Right kidney (tissue), 1 donor: ENCODE data around the gene ARL15.
A peak's percentile ranks its signal among the peaks of the same experiment; 100 is the strongest.

Source experiments
- DNase-seq: peaks from one replicate; pipeline ENCODE4 v3.0.0-alpha.2; 2016

Gene ARL15

DNA sequence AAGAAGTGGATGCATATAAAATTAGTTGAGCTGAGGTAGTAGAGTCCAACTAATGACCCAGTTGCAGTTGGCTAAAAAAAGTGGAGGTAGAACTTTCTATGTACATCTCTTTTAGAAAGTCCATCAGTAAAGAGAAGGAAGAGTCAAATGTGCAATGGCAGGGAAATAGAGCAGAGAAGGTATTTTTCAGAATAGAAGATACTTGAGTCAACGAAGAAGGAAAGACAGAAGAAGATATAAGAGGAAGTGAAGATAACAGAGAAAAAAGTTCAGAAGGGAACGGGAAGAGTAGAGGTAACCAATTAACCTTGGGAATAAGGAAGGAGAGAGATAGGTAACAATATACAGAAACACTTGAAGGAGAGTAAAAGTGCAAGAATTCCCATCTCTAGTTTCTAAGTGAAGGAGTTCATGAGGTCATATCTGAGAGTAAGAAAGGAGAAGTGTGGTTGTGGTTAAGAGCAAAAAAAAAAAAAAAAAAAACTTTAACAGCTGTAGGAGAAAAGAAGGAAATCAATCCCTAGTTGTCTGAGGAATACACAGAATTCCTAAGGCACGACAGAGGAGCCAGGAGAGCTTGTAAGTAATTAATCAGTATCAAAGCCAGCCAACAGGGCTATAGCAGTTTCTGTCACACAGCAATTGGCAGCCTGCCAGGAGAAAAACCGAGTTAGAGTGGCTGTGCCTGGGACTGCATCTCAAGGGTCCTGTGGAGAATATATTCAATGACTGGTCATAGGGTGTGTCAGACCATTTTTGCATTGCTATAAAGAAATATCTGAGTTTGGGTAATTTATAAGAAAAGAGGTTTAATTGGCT lies 61.0 kb downstream of the ARL15 start:
- DNase-seq: no peak

DNA sequence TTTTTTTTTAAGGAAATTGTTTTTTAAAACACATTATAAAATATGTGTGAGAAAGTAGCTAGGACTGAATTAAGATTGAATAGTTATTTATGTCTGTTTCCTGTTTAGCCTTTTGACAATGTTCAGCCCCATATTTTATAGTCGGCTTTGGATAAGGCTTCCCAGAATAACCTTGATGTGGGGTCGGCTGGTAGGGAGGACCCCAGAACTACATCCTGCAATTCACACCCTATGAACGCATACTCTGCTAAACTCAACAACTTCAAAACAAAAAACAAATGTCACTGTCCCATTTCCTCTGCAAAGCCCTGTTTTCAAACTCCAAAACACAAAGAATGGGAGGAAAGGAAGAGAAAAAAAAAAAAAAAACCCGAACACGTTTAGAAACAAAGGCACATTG lies 63.1 kb downstream of the ARL15 start:
- no peak for DNase-seq

DNA sequence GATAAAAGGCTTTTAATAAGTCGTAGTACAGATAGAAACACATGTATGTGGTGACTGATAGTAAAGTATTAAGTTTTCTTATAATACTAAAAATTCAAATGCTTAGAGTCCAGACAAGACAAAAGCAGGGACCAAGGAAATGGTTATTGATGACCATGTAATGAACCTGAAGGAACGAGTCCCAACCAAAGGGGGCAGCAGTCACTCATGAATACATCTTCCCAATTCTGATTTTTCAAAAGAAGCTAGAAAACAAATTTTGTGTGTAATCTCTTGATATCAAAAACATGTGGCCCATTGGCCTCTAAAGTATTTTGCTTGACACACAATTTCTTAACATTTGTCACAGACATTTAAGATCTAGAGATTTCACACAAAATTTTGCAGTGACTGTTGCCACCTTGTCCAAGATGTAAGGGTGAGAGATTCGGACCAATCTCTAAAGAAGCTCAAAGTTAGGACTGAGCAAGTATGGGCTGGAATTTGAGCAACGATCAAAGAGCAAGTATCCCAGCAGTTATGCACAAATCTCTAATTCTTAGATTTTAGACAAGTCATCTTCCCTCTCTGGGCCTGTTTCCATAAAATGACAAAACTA lies 66.8 kb downstream of the ARL15 start:
- DNase-seq: no peak

DNA sequence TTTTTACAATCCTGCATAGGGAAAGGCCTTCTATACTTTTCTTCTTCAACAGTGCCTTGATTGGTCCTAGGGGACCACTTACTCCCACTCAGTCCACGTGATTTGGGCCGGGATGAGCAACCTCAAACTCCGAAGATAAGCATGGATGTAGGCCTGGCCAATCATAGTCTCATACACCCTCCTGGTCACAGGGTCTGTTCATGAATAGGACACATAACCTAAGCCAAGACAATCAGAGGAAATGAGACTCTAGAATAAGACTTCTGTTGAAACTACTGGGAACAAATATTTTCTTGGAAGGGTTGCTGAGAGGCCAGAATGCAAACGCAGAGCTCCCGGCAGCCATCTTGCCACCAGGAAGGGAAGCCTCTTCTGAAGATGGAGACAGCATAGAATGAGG lies 68.1 kb downstream of the ARL15 start:
- DNase-seq: no peak

DNA sequence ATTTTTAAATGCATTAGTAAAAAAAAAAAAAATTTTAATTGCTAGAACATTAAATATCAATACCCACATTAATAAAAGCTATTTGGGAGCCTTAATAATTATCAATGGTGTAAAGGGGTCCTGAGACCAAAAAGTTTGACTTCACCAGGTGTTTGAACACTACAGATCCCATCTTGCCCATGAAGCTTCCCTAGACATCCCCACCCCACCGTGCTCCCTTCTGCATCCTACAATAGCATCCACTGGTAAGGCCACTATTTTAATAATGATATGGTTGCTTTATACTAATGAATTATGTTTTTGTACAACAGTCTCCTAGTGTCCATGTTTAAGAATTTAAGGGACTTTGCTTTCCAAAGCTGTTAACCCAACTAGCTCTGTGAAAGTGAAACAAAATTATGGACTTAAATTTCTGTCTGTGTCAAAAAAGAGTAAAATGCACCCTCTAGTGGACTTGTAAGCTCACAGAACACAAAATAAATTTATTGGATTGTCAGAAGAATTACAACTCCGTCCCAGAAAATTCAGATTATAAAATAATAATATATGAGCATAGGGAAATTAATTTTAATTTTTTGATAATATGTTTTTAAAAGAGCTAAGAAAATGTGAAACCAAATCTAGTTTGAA lies 76.0 kb downstream of the ARL15 start:
- no peak for DNase-seq

DNA sequence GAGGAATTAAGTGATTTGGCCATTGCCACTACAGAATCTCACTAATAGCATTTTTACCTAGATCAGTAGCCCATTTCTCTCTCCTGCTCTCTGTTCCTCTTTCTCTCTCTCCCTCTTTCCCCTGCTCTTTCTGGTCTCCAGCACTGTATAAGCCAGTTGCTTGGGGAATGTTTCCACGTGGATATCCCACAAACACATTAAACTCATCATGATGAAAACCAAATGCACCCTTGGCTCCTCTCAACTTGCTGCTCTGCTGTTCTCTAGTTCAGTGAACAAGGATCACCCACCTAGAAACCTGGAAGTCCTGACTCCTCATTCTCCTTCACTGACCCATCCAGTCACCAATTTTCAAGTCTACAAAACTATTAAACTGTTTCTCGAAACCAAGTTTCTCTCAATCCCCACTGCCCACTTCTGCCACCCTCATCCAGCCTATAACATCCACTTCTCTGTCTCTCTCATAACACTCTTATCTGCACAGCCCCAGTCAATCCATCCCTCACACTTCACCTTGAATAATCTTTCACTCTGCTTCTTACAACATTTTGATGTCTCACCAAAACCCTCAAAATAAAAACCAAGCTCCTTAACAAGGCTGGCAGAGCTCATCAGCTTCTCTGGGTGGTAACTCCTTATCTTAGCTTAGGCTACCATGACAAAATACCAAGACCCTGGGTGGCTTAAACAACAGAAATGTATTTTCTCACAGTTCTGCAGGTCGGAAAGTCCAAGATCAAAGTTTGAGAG lies 79.3 kb downstream of the ARL15 start:
- DNase-seq: no peak

DNA sequence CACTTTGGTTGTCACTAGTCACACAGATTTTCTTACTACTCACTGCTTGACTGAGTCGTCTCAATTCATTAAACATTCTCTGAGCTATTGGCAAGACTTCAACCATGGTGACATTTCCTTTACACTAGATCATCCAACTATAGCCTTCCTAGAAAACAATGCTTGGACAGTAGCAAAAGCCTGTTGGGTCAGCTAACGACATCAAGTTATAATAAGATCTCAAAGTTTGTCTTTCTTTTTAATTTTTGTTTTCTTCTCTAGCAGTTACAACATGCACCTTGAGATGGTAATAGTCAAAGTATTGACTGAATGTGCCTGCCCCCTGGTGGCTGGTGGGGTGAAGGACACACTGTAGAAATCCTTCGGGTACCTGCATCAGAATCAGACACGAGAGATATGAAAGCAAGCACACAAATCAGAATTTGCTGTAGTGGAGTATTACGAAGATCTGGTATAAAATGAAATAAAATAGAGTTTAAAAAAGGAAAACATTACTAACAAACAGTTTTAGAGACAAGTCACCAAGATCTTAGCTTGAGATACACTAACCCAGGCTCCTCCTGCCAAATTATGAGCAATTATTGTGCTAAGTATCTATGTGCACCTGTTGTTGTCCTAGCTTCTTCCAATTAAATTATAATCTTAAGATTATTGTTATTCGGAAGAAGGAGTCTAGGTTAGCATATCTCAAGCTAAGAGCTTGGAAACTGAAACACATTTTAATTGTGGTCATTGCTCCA lies 81.2 kb downstream of the ARL15 start:
- peak; percentile 40 for DNase-seq

DNA sequence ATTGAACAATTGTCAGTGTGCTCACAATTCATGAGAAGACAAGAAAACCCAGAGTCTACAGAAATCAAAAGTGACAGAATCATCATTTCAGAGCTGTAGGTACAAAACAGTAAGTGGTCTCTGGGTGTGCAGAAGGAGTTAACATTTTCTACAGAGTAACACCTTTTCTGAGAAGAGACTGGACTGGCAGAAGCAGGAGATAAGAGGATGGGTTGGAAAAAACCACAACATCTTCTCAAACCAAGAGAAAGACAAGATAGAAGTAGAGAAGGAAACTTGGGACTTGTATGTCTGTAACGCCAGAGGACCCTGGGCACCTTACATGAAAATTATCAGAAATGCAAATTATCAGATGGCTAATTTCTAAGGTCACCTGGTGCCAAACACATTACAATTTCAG lies 82.6 kb downstream of the ARL15 start:
- DNase-seq: no peak

DNA sequence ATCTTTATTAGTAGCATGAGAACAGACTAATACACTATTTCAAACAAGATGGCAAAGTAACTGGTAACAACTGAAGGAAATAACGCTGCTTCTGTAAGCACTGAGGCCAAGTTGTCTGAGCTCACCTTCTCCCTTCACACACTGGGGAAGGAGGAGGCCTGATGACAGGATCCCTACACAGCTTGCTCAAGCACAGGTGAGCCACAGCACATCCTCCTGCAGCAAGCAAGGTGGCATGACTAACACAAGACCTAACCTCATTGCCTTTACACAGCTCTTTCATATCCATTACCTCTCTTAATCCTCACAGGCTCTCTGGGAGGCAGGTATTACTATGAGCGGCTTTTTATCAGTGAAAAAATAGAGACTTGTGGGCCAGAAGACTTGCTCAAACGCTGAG lies 83.3 kb downstream of the ARL15 start:
- no peak for DNase-seq

DNA sequence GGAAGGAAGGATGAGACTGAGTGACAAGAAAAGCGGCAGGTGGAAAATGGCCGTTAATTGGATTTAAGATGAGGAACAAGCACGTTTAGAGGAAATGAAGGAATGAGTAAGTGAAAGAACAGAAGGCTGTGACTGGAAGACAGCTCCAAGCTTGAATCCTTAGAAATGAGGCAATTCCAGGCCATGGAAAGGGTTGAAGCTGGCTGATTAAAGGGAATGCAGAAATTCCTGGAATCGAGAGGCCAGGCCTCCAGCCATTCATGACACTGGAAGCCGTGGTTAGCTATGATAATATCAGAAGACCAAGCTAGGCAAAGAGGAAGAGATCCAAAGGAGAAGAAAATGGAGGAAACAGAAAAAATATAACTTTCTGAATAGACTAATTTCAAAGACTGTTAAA lies 84.2 kb downstream of the ARL15 start:
- no peak for DNase-seq

DNA sequence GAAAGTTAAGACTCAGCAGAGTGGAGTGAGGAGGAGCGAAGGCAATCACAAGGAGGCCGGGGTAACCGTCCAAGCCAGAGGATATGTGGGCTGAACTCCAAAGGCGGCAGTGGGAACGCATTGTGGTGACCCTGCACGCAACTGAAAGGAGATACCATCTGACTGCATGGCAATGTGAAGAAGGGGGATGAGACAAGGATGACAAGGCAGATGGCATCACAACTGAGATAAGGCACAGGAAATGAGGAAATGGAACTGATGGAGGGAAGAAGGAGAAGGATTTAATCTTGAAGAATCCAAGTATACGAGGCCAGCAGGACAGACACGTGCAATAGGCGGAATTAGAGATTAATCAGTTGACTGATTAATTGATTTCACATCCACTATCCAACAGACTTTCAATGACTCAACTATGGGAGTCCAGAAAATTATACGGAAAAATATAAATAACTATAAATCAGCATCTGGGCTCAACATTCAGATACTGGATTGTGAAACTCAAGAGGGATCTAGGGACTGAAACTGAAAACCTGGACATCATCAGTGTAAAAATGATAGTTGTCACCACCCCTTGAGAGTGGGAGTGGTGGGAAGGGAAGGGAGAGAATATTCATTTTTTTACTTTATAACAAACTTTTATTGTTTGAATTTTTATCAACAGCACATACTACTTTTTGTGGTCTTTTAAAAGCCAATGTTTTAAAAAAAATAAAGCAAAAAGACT lies 86.1 kb downstream of the ARL15 start:
- DNase-seq: no peak

DNA sequence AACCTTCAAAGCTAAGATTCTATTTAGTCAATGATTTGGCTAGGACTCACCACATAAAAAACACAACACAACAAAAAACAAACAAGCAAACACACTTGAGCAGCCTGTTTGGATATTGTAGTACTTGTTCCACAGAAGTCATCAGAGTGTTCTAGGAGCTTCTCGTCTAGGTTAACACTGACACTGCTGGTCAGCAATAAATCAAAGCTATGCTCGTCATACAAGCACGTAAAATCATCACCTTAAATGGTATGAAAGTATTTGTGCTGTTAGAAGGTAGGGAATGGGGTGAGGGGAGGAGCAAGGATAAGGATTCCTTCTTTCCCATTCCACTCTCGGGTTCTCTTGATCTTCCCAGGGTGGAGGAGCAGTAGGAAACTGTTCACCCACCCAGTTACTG lies 88.0 kb downstream of the ARL15 start:
- DNase-seq: no peak

DNA sequence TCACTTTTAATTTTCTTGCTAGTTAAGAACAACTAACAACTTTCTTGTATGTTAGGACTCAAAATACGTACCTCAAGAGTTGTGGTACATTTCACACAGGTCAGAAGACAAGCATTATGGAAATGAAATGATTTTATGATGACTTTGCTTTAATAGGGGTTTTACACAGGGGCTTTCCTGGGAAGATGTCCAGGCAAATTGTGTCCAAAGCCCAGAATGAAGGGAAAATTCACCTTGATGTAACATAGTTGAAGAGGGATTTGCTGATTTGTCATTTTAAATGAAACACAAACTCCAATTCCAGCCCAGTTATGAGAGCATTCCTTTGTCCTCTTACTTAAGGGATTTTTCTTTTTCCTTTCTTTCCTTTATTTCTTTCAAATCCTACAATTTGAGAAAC lies 89.2 kb downstream of the ARL15 start:
- DNase-seq: no peak

DNA sequence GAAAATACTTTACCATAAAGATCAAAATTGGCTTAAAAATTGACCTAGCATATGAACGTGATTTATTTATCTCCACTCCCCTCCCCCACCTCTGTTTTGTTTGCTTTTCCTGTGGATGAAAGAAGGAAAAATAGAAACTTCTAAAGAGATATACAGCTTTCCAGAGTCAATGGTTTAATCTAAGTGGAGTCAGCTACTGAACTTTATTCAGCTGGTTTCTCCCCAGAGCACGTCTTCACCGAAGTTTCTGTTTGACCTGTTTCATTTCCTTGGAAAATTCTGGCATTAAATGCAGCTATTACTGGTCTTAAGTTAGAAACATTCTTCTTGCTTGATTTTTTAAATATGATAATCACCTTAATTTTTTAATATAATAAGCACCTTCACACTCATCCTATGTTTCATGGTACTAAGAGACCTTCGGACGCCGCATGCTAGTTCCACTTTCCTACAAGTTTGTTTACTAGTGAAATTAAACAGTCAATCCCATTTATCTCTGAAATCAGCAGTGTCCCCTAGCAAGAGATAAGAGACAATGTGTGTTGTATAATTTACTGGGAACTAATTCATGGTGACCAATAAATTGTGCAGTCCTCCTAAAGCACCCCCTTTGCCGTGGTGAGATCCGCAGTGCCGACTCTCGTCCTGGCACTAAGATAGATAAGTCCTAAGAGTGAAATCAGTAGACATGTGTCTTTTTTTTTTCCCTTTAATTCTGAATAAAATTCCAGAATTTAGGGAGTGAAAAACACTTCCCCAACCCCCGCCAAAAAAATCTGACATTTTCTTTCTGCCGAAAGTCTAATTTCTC lies 89.9 kb downstream of the ARL15 start:
- no peak for DNase-seq

DNA sequence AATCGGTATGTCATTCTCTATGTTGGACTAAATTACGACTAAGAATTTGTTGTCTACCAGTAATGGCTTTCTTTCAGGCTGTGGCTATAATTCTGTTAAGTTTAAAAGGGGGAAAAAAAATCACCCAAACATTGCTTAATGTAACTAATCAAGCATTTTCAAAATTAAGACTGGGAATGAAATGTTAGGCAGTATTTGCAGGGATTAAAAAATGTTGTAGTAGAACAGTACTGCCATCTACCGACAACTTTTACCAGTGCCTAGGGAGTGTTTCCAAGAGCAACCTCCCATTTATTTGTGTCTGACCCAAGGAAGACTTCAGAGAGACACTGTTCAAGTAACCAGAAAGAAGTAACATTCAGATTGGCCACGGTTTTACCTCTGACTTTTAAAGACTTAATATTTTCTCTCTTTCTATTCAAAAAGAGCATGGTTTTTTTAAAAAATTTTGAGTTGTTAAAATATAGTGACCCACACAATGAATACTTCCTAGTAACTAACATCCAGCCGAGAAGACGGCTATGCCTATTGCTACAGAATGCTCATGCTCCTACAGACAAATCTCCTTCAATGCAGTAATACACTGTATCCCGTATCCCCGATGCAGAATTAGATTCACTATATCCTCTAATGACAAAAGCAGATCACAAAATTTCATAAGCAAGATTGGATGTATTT lies 92.4 kb downstream of the ARL15 start:
- no peak for DNase-seq

DNA sequence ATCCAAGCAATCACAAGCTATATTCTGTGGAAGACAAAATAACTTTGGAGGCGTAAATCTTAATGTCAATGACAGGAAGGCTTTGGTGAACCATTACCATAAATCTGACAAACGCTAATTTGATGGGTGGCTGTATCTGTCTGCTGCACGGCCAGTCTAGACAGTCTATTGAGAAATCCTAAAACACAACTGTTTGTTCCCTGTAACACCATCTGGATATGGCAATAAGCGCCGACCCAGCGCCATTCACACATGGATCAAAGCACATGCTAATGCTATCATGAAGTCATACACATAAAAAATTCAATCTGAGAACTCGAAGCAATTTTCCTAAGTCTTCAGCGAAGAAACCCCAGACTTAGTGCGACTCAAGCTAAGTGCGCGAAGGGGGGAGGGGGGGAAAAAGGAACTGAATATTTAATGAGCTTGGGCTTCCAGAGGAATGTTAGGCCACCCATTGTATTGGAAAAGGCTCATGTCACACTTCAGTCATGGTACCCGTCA lies 95.1 kb downstream of the ARL15 start:
- DNase-seq: peak; percentile 41

DNA sequence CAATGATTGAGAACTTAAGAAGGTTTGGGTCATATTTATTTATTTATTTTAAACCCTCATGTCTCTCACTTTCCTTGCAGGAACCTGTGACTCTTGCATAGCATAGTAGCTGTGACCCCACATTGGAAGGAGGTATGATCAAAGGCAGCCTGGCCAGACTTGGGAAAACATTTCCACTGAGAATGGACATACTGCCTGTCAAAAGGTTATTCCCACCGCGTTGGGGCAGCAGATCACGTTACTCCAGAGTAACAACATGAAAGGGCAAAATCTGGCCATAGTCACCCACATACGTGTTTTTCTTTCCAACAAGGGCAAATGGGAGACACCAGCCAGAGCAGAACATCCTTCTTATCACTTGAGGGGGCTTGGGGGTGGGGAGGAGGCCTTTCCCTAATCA lies 95.7 kb downstream of the ARL15 start:
- no peak for DNase-seq

DNA sequence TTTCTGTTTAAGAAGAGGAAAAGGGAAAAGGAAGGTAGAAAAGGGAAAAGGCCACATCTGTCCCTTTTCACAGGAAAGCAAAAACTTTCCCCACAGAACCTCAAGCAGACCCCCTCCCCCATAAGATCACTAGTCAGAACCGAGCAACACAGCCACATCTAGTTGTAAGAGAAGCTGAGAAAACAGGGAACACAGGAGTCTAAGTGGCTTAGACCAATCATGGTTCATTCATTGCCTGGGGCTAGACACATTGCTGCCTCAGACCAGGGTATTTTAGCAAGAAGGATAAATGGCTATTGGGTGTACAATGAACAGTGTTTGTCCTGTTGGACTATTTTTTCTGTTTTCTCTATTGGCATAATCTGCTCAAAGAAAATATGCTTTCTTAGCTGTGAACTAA lies 98.0 kb downstream of the ARL15 start:
- no peak for DNase-seq

DNA sequence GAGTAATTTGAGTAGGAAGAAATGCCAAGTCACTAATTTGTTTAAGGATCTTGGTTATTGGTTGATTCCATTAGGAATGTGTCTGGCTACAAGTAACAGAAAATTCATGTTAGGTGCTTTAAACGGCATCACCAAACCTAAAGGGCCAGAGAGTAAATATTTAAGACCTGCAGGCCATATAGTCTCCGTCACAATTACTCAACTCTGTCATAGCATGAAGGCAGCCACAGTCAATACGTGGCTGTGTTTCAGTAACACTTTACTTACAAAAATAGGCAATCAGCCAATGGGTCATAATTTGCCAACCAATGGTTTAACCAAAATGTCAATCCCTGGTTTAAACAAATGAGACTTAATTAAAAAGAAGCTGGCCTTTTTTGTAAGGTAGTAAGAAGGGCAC lies 98.5 kb downstream of the ARL15 start:
- no peak for DNase-seq

DNA sequence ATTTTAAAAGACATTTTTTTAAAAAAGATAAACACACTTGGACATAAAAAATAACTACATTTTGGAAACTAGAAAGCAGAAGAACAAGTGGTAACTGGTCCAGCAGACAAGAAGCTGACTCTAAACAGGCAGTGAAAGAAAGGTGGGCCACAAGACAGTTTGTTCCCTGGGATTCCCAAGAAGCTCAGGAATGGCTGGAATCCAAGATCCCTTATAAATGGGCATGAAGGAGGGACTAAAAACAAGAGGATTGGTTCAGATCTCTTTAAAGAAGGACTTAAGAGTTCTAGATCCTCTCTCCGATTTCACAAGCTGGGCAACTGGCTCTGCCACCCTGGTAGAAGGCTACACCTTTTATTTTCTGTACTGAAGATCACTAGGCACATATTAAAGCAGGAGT lies 102.8 kb downstream of the ARL15 start:
- no peak for DNase-seq
